ENCODE results near the gene DISC1. TPM values are rescaled to one million over a fixed set of nuclear protein-coding genes. Genes with fewer than 3 reads are reported as not detected.

DISC1 gene
- polyA plus RNA-seq, 1 of the 3 experiments (the other 2 are of a cell fraction): 1.7 TPM

DNA sequence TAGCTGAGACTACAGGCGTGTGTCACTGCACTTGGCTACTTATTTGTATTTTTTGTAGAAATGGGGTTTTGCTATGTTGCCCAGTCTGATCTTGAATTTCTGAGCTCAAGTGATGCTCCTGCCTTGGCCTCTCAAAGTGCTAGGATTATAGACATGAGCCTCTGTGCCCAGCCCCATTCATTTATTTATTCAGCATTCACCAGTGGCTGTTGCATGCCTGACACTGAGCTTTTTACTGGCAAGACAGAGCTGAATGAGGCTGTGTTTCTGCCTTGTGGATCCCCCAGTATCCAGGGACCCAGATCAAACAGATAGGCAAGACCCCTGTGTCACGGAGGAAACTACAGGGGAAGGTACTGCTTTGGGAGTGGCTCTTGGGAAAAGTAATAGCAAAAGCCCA, 109.4 kb downstream of the DISC1 start:
- TF ChIP-seq, protein P1, sequence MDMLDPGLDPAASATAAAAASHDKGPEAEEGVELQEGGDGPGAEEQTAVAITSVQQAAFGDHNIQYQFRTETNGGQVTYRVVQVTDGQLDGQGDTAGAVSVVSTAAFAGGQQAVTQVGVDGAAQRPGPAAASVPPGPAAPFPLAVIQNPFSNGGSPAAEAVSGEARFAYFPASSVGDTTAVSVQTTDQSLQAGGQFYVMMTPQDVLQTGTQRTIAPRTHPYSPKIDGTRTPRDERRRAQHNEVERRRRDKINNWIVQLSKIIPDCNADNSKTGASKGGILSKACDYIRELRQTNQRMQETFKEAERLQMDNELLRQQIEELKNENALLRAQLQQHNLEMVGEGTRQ (IDR thresholded peaks at IDR 0.05; ENCODE audit: borderline replicate concordance, low read depth, low read length): no peak
- TF ChIP-seq GATA2 (CRISPR knock-in tag; IDR thresholded peaks at IDR 0.05) (no peak), TCF12 (IDR thresholded peaks at IDR 0.05) (no peak), FOXJ3 (CRISPR knock-in tag; IDR thresholded peaks at IDR 0.05) (no peak), NFIC (IDR thresholded peaks at IDR 0.05; ENCODE audit: borderline replicate concordance) (no peak), RAD21 (IDR thresholded peaks at IDR 0.05; ENCODE audit: low read length) (no peak), CHD2 (IDR thresholded peaks at IDR 0.05; ENCODE audit: low read length, partially characterized antibody) (no peak)
- TF ChIP-seq, protein P2, sequence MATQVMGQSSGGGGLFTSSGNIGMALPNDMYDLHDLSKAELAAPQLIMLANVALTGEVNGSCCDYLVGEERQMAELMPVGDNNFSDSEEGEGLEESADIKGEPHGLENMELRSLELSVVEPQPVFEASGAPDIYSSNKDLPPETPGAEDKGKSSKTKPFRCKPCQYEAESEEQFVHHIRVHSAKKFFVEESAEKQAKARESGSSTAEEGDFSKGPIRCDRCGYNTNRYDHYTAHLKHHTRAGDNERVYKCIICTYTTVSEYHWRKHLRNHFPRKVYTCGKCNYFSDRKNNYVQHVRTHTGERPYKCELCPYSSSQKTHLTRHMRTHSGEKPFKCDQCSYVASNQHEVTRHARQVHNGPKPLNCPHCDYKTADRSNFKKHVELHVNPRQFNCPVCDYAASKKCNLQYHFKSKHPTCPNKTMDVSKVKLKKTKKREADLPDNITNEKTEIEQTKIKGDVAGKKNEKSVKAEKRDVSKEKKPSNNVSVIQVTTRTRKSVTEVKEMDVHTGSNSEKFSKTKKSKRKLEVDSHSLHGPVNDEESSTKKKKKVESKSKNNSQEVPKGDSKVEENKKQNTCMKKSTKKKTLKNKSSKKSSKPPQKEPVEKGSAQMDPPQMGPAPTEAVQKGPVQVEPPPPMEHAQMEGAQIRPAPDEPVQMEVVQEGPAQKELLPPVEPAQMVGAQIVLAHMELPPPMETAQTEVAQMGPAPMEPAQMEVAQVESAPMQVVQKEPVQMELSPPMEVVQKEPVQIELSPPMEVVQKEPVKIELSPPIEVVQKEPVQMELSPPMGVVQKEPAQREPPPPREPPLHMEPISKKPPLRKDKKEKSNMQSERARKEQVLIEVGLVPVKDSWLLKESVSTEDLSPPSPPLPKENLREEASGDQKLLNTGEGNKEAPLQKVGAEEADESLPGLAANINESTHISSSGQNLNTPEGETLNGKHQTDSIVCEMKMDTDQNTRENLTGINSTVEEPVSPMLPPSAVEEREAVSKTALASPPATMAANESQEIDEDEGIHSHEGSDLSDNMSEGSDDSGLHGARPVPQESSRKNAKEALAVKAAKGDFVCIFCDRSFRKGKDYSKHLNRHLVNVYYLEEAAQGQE (IDR thresholded peaks at IDR 0.05; ENCODE audit: low read depth, low read length): no peak
- no peaks in the 10 kb centered on the region for H3F3A ChIP-seq (replicated peaks; ENCODE audit: insufficient read depth)
- DNase-seq: no peak
- CTCF ChIA-PET: interaction anchor here (2.1 kb wide), 1 partner anchor 20 kb away, joined by 4 read pairs; no protein-coding TSS in a partner anchor
- POLR2A ChIA-PET: no interaction called here
- H3K36me3 ChIP-seq (replicated peaks in 1 of 2; ENCODE audit: control insufficient read depth in 1 of 2, insufficient read depth in 2 of 2, low read length in 1 of 2): no peaks in the 10 kb centered on the region
- H3K79me2 ChIP-seq (ENCODE audit: insufficient read depth): no peaks in the 10 kb centered on the region
- no peaks in the 10 kb centered on the region; a peak in 1 of 4 replicates for H3K4me1 ChIP-seq (ENCODE audit: control insufficient read depth in 1 of 2, insufficient read depth in 2 of 2, low read depth in 1 of 2, low read length in 1 of 2)
- no peaks in the 10 kb centered on the region for H3K9me2 ChIP-seq
- H3K27me3 ChIP-seq (ENCODE audit: insufficient read depth): no peaks in the 10 kb centered on the region
- 85% methylated on average over 2 of the region's 2 CpGs for WGBS (ENCODE audit: low lambda C conversion rate)
- H3K4me2 ChIP-seq: no peak overlapping the region
- no peak overlapping the region for H2AFZ ChIP-seq (ENCODE audit: low read depth)
- H4K20me1 ChIP-seq (ENCODE audit: insufficient read depth): no peaks in the 10 kb centered on the region
- no peak overlapping the region for H3K27ac ChIP-seq (ENCODE audit: low read depth in 2 of 2, low read length in 1 of 2)
- no peak overlapping the region for H3K9ac ChIP-seq
- H3K9me3 ChIP-seq: no peaks in the 10 kb centered on the region
- no peak overlapping the region for H3K4me3 ChIP-seq (ENCODE audit: low read depth in 2 of 2, low read length in 1 of 2)

DNA sequence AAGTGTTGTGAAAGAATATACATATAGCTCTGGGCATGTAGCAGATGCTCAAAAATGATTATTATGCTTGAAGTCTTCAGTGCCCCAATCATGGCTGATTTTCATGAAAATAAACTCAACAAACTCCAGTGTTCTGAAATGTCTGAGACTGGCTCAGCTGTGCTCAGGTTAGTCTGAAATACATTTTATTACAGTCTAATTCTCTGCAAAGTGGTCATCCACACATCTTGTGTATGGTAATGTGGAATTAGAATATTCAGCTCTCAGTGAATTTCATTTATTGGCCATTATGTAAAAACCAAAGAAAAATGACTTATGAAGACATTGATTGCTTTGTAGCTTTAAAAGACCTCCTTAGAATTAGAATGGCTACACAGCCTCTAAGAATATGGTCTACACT, 109.9 kb downstream of the DISC1 start:
- DNase-seq: no peak
- H3K9ac ChIP-seq: no peak overlapping the region
- ChIA-PET CTCF (interaction anchor here (2.1 kb wide), 1 partner anchor 20 kb away, joined by 4 read pairs; no protein-coding TSS in a partner anchor), POLR2A (no interaction called here)
- H3K4me1 ChIP-seq (ENCODE audit: control insufficient read depth in 1 of 2, insufficient read depth in 2 of 2, low read depth in 1 of 2, low read length in 1 of 2): no peaks in the 10 kb centered on the region; a peak in 1 of 4 replicates
- no peak overlapping the region for H2AFZ ChIP-seq (ENCODE audit: low read depth)
- H3K79me2 ChIP-seq (ENCODE audit: insufficient read depth): no peaks in the 10 kb centered on the region
- H3K36me3 ChIP-seq (replicated peaks in 1 of 2; ENCODE audit: control insufficient read depth in 1 of 2, insufficient read depth in 2 of 2, low read length in 1 of 2): no peaks in the 10 kb centered on the region
- H3K9me3 ChIP-seq: no peaks in the 10 kb centered on the region
- H3K4me3 ChIP-seq (ENCODE audit: low read depth in 2 of 2, low read length in 1 of 2): no peak overlapping the region
- H3K4me2 ChIP-seq: no peak overlapping the region
- H3K9me2 ChIP-seq: no peaks in the 10 kb centered on the region
- H4K20me1 ChIP-seq (ENCODE audit: insufficient read depth): no peaks in the 10 kb centered on the region
- H3F3A ChIP-seq (replicated peaks; ENCODE audit: insufficient read depth): no peaks in the 10 kb centered on the region
- no peak overlapping the region for H3K27ac ChIP-seq (ENCODE audit: low read depth in 2 of 2, low read length in 1 of 2)
- no peaks in the 10 kb centered on the region for H3K27me3 ChIP-seq (ENCODE audit: insufficient read depth)
- TF ChIP-seq FOXM1 (IDR thresholded peaks at IDR 0.05; ENCODE audit: low read depth): no peak
- no peak for TF ChIP-seq FOXJ3 (CRISPR knock-in tag; IDR thresholded peaks at IDR 0.05)
- TF ChIP-seq TAF1 (IDR thresholded peaks at IDR 0.05; ENCODE audit: borderline replicate concordance, low read depth, low read length): no peak
- TF ChIP-seq TCF12 (IDR thresholded peaks at IDR 0.05): no peak
- TF ChIP-seq NFIC (IDR thresholded peaks at IDR 0.05; ENCODE audit: borderline replicate concordance): no peak
- no peak for TF ChIP-seq POLR2AphosphoS5 (IDR thresholded peaks at IDR 0.05; ENCODE audit: low read depth, low read length)
- no peak for TF ChIP-seq RCOR1 (IDR thresholded peaks at IDR 0.05; ENCODE audit: low read length)
- TF ChIP-seq, protein P3, sequence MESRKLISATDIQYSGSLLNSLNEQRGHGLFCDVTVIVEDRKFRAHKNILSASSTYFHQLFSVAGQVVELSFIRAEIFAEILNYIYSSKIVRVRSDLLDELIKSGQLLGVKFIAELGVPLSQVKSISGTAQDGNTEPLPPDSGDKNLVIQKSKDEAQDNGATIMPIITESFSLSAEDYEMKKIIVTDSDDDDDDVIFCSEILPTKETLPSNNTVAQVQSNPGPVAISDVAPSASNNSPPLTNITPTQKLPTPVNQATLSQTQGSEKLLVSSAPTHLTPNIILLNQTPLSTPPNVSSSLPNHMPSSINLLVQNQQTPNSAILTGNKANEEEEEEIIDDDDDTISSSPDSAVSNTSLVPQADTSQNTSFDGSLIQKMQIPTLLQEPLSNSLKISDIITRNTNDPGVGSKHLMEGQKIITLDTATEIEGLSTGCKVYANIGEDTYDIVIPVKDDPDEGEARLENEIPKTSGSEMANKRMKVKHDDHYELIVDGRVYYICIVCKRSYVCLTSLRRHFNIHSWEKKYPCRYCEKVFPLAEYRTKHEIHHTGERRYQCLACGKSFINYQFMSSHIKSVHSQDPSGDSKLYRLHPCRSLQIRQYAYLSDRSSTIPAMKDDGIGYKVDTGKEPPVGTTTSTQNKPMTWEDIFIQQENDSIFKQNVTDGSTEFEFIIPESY (IDR thresholded peaks at IDR 0.05; ENCODE audit: borderline replicate concordance, low read depth): no peak
- no peak for TF ChIP-seq RFX5 (IDR thresholded peaks at IDR 0.05; ENCODE audit: low read length)
- no peak for TF ChIP-seq MEF2A (IDR thresholded peaks at IDR 0.05; ENCODE audit: borderline replicate concordance, low read depth)
- TF ChIP-seq, protein P1 (IDR thresholded peaks at IDR 0.05; ENCODE audit: borderline replicate concordance, low read depth, low read length): no peak
- TF ChIP-seq TEAD4 (IDR thresholded peaks at IDR 0.05; ENCODE audit: borderline replicate concordance, insufficient read depth): no peak
- TF ChIP-seq RAD21 (IDR thresholded peaks at IDR 0.05; ENCODE audit: low read length): no peak
- TF ChIP-seq FOSL2 (IDR thresholded peaks at IDR 0.05; ENCODE audit: borderline replicate concordance, low read depth): no peak
- TF ChIP-seq, protein P4, sequence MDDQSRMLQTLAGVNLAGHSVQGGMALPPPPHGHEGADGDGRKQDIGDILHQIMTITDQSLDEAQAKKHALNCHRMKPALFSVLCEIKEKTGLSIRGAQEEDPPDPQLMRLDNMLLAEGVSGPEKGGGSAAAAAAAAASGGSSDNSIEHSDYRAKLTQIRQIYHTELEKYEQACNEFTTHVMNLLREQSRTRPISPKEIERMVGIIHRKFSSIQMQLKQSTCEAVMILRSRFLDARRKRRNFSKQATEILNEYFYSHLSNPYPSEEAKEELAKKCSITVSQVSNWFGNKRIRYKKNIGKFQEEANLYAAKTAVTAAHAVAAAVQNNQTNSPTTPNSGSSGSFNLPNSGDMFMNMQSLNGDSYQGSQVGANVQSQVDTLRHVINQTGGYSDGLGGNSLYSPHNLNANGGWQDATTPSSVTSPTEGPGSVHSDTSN (IDR thresholded peaks at IDR 0.05): no peak
- TF ChIP-seq NRF1 (IDR thresholded peaks at IDR 0.05; ENCODE audit: low read depth, low read length): no peak
- no peak for TF ChIP-seq ELF1 (IDR thresholded peaks at IDR 0.05)
- TF ChIP-seq YY1 (IDR thresholded peaks at IDR 0.05; ENCODE audit: low read depth): no peak

Measured in SK-N-SH (cell line).